ENCODE measurements around the gene DDR1.
"Not testable (repeated sequence)": the region's sequence is repeated elsewhere in the genome, so short reads cannot be mapped to it uniquely, and the experiment has no call there.

The DDR1 gene

GRCh38 chr6:30883685-30884520 is at the start of gene DDR1:
Gene DDR1, plus strand, starts transcription at chr6:30884519. Its CDS starts 4,211 bp downstream, at chr6:30888730.
- no peak for DNase-seq

DNA sequence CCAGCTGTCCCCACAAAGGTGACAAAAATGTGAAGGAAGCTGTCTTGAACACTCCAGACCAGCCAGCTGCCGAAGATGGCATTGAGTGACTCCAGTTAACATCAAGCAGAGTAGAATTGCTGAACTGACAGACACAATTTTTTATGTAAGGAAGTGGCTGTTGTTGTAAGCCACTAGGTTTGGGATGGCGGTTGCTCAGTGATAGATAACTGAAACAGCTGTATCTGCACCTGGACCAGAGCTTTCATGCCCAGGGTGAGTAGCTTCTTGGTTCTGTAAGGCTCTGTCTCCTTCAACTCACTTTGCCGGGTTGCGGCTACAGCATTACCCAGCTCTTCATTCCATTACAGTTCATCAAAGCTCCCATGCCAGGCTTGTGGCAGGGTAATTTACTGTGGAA is 49.7 kb upstream of the DDR1 start:
- peak; percentile 32 for DNase-seq

- no peak for DNase-seq
These were observed 48.7 kb upstream of the DDR1 start for GRCh38 chr6:30835576-30835975.

DNA sequence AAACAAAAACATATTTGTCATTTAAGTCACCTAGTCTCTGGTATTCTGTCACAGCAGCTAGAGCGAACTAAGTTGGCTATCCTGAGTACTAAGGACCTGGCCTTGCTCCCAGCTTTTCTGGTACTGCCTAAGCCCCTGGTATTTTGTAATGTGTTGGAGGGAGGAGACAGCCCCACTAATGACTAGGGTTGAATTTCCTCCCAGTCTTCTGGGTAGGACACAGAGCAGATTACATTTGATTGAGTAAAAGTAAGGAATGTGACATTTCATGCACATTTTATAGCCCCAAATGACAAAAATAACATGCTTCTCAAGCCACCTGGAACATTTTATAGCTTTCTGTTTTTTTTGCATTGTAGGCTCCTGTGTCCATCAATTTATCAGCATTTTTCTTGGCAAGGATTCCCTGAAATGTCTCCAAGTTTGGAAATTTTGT is 47.9 kb upstream of the DDR1 start:
- no peak for DNase-seq

- no peak for DNase-seq
These were observed 47.4 kb upstream of the DDR1 start for GRCh38 chr6:30836957-30837356.

GRCh38 chr6:30837432-30837831 is 46.9 kb upstream of the DDR1 start:
- no peak for DNase-seq

DNA sequence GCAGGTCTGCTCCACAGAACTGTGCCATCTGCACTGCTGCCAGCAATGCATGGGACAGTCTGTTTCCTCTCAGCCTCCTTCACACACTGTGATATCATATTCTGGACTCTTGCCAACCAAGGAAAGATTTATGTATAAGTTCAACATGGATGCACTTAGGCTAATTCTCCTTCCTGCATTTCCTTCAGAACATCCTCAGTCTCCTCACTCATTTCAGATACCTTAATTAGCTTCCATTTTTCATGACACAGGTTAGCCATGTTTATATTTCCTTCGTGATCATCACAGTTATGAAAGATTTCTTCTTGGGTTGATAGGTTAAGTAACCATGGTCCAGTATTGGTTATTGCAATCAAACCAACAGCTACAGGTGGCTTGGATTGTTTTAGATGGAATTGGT is 46.4 kb upstream of the DDR1 start:
- no peak for DNase-seq

GRCh38 chr6:30839671-30840070 is 44.6 kb upstream of the DDR1 start:
- DNase-seq, result no peak

GRCh38 chr6:30840084-30840934 is 44.0 kb upstream of the DDR1 start:
- DNase-seq, result no peak

DNA sequence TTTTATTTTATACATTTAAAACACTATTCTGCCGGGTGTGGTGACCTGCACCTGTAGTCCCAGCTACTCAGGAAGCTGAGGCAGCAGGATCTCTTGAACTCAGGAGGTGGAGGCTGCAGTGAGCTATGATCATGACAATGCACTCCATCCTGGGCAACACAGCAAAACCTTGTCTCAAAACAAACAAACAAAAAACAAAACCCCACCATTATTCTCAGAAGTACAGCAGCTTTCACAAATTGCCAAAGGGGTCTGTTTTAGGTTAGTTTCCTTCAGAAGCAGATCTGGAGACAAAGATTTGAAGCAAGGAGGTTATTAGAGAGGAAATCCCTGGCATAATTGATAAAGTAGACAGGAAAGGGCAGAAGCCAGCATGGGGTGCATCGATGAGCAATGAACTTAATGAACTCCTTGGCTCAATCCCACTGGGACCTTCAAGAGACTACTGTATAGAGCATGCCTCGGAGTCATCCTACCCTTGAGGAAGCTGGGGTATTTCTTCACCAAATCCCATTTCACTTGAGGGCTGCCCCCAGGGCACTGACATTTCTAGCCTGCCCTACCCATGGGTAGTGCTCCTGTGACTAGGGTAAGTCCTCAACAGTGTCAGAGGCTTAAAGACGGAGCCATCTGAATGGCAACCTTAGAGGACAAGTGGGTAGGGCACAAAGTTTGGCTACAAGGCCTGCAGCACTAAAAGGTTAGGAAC is 43.2 kb upstream of the DDR1 start:
- no peak for DNase-seq

GRCh38 chr6:30841644-30842504 is 42.4 kb upstream of the DDR1 start:
- DNase-seq, result no peak

- peak; percentile 63 for DNase-seq
These were observed 41.3 kb upstream of the DDR1 start for GRCh38 chr6:30842754-30843610.

DNA sequence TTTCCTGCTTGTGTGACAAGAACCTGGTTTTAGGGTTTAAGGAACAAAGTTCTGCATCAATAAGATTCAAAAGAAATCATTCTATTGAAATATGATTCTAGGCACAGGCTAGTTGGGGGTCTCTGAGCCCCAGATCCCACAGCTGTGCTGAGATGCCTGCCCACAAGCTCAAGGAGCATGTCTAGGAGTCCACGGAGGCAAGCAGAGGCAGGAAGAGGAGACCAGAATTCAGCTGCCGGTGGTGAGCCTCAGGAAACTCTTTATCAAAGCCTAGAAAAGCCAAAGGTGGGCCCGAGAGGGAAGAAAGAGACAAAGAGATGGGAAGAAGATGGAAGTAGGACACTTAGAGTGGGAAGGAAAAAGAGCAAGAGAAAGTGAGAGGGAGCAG is 40.7 kb upstream of the DDR1 start:
- DNase-seq, result no peak

GRCh38 chr6:30844118-30844535 is 40.2 kb upstream of the DDR1 start:
- DNase-seq, result no peak

DNA sequence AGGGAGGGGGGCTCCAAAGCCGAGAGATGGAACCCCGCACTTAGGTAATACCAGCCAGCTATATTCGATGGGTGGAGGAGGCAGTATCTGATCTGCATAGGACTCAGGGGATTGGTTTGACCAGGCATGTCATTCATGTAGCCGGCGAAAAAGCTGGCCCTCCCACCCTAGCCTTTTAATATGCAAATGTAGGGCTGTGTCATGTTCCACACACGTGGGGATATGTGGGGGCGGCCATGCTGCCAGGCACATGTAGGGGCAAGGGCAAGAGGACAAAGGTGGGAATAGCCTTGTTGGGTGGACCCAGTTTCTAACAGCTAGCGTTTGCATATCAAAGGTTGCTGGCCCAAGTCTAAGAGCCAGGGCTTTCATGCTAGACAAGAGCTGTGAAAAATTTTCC is 39.1 kb upstream of the DDR1 start:
- no peak for DNase-seq

DNA sequence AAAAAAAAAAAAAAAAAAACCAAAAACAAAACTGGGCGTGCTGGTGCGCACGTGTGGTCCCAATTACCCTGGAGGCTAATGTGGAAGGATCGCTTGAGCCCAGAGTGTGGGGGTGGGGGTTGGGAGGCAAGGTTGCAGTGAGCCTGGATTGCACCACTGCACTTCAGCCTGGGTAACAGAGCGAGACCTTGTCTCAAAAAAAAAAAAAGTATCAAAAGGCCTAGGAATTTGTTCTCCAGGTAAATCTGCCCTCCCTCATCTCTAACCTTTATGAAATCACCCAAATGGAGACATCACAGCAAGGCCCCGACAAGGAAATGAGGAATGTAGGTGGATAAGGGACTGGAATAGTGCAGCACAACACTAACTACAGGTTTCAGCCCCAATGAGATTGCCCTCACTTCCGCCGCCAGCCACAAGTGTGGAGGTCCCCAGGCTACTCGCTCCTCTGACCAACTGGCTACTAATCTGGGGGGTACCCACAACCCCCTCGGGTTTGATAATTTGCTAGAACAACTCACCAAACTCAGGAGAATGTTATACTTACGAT is 36.8 kb upstream of the DDR1 start:
- DNase-seq, result no peak

- DNase-seq, result no peak
These were observed 36.3 kb upstream of the DDR1 start for GRCh38 chr6:30847971-30848436.

DNA sequence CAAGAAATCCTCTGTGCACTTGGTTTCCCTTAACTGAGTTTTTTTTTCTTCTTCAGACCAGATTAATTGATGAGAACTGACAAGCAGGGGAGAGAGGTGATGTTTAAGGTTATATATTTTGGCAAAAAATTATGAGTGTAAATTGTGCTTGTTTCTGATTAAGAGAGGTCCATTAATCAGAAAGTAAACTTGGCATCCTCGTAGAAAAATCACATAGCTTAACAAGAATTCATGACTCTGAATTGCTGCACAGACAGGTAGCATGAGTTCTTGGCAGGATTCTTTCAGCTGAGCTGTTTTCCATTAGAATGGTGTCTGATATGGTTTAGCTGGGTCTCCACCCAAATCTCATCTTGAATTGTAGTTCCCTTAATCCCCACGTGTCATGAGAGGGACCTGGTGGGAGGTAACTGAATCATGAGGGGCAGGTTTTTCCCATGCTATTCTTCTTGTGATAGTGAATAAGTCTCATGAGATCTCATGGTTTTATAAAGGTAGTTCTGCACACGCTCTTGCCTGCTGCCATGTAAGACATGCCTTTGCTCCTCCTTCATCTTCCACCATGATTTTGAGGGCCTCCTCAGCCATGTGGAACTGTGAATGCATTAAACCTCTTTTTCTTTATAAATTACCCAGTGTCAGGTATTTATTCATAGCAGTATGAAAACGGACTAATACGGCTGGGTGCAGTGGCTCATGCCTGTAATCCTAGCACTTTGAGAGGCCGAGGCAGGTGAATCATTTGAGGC is 34.2 kb upstream of the DDR1 start:
- no peak for DNase-seq

- DNase-seq, result not testable (repeated sequence)
These were observed 31.9 kb upstream of the DDR1 start for GRCh38 chr6:30852459-30852858.

Data from GF-D8 (cell line).